ENCODE measurements around the gene SLC22A4.

GRCh38 chr5:132369007-132369473 is 74.8 kb downstream of the SLC22A4 start:
- TF ChIP-seq EZH2phosphoT487 (IDR thresholded peaks at IDR 0.05; ENCODE audit: insufficient read depth, low read depth) (no peak), EZH2 (IDR thresholded peaks at IDR 0.05; ENCODE audit: insufficient read depth, poor library complexity, severe bottlenecking) (no peak)

Measured in GM23248 (cell line).